Limb (tissue), 2 donors: ENCODE data around the gene ALDH1A1.
"Not testable (repeated sequence)": the region's sequence is repeated elsewhere in the genome, so short reads cannot be mapped to it uniquely, and the experiment has no call there.

Source experiments
- DNase-seq, 2 donors: peaks; one replicate each; pipeline ENCODE4 v3.0.0-alpha.2; 2016; ENCODE audit errors: extremely low spot score in 2 of 2

ALDH1A1 gene

DNA sequence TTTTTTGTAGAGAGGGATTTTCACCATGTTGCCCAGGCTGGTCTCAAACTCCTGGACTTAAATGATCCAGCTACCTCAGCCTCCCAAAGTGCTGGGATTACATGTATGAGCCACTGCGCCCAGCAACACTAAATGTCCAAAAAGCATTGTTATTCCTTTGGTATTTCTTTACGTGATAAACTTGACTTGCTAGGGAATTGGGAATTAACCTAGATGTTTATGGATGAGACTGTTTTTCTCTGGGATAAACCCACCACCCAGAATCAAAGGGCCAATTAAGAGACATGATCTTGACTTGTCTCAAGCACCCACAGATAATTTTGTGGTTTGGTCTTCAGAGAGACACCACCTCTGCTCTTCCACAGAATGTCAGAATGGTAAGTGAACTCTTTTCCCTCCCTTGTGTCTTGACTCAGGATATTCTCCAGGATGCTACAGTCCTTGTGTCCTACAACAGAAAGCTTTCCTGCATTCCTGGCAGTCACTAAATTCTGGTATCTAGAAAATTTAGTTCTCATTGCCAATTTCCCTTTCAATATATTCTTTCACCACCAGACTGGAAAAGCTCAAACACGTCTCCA, 55.7 kb downstream of the ALDH1A1 start:
- no peak for DNase-seq

DNA sequence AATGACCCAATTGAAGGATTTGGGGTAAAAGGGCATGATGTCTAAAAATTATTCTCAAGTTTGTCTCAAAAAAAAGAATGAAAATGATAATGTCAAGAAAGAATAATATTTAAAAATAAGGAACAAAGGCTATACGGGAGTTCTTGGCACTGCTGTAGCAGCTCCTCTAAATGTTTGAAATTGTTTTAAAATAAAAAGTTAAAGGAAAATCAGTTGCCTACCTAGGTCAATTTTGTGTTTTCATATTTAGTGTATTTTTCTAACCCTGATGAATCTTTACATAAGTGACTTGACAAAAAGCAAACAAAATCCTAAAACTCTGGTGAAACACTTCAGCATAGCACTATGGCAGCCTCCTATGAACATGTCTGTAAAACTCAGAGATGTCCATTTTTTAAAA, 56.4 kb downstream of the ALDH1A1 start:
- no peak for DNase-seq

DNA sequence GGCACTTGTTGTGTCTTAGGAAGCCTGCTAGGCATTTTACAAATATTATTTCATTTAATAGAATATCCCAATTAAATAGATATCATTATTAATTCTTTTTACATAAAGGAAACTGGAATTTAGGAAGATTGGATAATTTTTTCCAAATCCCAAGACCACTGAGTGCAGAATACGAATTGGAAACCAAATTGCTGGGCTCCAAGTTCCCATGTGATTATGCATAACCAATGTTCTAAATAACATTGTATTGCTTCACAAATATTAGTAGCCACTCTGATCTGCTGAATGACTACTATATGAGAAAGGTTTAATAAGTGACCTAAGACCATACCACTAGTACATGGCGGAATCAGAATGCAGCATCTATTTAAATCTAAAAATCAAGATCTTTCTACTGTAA, 57.7 kb downstream of the ALDH1A1 start:
- DNase-seq, result no peak

DNA sequence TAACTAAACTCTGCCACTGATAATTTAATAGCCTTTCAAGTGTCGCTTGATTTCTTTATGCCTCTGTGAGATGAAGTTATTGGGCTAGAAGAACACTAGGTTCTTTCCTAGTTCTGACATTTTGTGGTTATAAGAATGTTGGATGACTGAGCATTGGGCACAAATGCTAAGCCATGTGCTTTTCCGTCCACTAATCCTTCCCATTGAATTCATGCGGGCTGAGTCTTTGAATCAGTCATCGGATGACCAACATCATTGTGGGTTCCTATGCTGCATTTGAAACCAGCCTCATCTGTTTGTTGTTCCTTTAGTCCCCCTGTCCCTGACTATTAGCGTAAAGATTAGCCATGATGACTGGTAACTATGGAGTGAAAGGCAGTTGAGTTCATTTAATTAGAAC, 58.5 kb downstream of the ALDH1A1 start:
- DNase-seq, result no peak

DNA sequence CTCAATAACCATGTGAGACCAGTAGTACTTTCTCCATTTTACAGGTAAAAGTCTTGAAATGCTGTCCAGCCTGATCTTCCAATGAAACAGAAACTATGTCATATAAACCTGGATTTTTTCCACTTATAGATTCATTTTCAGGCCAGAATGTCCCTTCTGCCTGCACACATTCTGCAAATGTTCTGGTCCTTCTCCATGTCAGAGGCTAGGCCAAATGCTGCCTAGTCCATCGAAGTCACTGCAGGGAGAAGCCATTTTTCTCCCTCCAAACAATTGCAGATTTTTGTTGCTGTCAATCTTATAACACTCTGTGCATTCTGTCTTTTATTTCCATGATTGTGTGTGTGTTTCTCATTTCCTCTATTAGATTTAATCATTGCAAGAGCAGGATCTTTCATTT, 59.4 kb downstream of the ALDH1A1 start:
- no peak for DNase-seq

DNA sequence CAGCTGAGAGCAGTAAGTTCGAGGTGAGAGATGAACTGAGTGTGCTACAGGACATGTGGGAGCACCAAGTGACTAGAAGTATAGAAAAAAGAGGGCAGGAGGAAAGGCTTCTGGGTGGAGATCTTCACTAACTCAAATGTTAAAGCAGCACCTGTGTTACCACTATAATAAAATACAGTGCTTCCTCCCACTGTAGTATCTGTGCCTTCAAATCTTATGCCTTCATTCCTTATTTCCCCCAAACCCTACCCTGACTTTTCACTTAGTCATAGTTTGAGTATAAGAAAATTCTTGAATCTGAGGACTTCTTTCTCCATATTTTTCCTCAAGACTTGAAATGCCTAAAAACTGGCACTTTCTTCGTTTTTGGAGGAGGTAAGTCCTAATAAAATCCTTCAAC, 61.8 kb downstream of the ALDH1A1 start:
- no peak for DNase-seq

DNA sequence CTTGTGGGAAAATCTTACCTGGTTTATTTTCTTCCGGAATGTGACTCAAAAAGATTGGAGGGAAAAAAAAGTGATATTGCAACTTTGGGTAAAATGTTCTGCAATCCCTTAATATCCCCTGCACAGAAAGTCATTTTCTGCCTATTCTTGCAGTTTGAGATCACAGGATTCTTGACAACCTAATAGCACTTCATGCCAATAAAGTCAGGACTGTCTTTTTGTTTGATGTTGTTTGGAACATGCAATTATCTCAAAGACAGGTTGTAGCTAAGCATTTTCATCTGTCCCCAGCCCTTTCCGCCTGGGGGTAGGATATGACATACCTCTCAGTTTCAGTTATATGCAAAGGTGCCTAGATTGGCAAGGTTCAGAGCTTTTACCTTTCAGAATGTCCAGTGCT, 63.9 kb downstream of the ALDH1A1 start:
- DNase-seq, result no peak

DNA sequence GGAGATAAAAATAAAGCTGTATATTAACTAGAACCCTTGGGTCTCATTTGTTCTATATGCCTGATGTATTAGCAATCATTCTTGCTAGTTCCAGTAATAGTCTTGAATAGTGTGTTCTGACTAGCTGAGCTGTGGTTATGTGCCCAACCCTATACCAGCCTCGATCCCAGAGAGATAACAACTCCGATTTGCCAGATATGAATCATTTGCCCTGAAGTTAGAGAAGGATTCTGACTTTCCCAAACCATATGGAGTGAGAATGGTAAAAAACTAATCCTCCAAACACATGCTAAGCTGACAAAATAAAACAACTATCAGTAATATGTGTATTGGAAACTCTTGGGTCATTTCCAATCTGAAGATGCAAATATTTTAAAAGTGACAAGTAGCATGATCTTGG, 64.8 kb downstream of the ALDH1A1 start:
- no peak for DNase-seq

DNA sequence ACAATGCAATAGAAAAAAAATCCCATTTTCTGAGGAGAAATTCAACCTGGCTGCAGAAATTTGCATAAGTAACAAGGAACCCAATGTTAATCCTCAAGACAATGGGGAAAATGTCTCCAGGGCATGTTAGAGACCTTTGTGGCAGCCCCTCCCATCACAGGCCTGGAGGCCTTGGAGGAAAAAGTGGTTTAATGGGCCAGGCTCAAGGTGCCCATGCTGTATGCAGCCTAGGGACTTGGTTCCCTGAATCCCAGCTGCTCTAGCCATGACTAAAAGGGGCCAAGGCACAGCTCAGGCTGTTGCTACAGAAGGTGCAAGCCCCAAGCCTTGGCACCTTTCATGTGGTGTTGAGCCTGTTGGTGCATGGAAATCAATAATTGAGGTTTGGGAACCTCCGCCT, 66.5 kb downstream of the ALDH1A1 start:
- no peak for DNase-seq

DNA sequence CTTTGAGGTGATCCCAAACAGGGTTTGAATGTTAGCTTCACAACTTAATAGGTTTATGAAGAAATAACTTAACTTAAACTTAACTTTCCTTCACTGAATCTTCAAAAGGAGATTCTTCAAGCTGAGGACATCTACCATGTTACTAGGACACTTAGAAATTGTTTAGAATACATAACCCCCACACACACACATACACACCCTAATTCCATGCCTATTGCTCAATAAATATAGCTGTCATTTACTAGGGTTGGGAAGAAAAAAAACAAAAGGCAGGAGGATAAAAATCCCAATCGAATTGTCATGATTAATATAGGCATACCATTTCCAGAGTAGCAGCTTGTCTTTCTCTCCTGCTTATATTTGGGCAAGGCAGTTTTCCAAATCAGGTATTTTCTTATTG, 68.3 kb downstream of the ALDH1A1 start:
- no peak for DNase-seq

DNA sequence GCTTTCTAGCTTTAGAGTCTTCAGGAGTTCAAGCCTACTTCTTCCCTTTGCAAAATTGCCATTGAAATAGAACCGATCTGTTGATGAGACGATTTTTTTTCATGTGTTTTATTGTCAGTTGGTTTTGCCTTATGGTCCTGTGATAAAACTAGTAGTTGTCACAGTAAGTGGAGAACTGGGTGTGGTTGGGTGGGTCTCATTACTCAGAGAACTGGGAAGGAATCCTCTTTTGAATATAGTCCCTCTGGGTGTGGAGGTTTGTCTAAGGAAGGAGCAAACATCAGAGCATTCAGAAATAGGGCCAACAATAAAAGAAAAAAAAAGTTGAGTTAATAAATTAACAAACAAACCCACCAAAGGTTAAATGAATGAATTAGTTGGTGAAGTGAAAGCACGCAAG, 69.0 kb downstream of the ALDH1A1 start:
- no peak for DNase-seq

DNA sequence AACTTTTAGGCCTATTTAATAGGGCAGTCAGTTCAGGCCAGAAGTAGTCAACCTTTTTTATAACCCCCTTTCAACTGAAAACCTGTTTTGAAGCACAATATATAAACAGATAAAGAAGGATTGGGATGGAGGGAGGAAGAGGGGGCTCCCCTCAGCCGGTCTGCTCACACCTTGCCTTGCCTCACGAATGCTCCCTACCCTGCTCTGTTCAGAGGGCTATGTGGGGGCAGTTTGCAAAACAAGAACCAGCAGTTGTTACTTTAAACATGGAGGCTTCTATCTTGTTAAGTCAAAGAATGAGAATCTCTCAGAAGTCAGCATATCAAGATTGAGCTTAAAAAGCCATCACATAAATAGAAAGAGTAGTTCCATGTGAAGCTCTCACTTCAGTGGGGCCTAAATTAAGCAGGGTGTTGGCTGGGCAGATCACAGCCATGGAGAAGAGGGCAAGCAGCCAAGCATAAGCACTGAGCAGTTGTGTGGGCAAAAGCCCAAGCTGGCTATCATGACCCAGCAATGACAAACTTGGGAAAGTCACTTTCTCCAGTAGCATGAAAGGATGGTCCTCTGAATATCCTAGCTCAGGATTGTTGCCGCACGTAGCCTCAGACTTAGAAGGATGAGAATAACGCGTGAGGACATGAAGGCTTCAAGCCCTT, 70.6 kb downstream of the ALDH1A1 start:
- DNase-seq, result no peak

DNA sequence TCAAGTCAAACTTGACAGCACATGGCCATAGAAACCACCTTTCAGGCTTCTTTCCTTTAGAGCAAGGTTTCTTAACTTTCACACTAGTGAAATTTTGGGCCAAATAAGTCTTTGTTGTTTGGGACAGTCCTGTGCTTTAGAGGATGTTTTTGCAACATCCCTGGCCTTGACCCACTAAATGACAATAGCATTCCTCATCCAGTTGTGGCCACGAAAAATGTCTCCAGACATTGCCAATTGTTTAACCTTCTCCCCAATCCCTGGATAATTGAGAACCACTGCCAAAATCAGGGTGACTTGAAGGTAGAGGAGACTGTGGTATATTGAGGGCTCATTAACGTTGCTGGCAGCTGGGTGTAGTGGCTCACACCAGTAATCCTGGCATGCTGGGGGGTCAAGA, 72.0 kb downstream of the ALDH1A1 start:
- DNase-seq, result no peak

DNA sequence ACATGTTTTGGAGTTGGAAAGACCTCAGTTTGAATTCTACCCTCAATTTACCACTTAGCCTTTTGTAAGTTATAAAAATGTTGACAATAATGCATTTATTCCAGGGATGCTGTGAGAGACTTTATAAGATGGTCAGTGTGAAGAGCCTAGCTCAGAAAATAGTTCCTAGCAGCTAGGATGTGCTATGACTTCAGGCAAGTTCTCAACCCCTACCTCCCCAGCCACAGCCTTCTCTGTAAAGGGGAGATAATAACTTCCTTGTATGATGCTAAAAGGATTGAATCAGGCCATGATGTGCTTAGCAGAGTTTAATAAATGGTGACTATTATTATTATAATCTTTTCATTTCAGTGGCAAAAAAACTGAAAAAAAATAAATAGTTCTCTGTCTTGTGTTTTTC, 77.6 kb downstream of the ALDH1A1 start:
- no peak for DNase-seq

DNA sequence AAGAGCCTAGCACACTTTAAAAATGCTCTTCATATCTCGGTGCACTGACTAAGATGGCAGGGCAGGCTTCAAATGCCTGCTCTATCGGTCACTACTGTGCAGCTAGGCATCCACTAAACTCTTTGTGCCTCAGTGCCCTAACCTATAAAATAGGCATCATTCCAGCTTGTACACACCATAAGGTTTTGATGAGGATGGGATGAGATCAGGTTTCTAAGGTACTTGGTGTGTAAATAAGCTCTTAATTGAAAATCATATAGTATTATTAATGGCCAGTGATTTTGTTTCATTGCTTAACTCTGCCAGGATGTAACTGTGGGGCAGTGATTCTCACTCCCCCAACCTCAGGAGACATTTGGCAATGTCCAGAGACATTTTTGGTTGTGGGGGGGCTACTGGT, 78.5 kb downstream of the ALDH1A1 start:
- DNase-seq, result no peak

DNA sequence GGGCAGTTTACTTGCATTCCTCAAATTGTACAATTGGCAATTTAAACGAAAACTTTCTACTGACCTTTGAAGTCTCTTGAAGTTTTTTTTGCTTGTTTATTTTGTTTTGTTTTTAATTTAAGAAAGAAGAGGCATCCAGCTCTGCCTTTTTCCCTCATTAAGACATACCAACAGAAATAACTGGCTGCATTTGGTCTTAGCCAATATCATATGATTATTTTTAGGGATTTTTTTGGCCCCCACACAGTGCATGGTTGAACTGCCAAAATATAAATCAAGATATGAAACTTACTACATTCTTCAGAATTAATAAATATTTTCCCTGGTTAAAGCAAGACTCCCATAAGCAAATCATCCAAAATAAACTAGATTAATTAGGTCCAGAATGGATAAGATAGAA, 79.4 kb downstream of the ALDH1A1 start:
- DNase-seq, result no peak

DNA sequence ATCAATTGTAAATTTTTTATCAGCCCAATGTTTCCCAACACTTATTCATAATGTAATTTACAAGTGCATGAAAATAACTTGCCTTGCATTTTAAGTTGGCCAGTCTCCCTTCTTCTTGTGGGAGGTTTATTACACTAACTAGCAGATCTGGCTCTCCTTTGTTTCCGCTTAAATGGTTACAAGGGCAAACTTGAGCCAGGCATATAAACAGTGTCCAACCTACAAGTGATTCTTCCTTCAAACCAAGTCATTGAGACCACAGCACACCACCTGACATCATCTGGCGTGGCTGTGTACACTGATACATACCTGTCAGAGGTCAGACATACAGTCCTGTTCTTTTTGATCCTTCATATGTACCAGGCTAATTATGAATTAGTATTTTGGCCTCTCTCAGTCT, 80.1 kb downstream of the ALDH1A1 start:
- no peak for DNase-seq

DNA sequence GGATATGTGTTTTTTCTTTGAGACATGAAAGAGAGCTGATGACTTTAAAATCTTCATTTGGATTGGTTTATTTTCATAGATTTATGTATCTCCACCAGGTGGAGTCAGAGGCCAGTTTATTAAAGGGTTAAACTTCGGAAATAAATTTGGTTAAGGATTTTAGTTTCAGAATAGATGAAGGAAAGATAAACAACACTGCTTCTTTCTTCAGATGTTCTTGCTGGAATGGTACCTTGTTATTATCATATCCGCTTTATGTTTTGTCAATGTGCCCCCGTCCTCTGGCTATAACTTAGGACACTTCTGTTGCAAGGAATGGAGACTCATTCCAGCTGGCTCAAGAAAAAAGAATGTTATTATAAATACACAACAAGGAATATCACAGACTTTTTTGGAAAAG, 81.2 kb downstream of the ALDH1A1 start:
- DNase-seq, result peak in 1 of 2 donors; percentile 36

DNA sequence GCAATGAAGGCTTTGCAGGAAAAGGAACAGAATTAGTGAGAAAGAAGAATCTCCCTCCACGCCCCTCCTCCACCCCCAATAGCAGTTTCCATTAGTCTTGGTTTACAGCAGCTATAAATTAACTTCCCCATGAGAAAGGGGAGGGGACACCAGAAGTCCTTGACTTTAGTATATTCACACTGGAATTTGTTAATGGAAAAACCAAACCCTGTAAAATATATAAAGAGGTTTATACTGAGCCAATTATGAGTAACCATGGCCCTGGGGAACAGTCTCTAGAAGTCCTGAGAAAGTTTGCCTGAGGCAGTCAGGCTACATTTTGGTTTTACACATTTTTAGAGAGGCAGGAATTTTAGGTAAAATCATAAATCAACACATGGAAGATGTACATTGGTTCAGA, 88.5 kb downstream of the ALDH1A1 start:
- no peak for DNase-seq

DNA sequence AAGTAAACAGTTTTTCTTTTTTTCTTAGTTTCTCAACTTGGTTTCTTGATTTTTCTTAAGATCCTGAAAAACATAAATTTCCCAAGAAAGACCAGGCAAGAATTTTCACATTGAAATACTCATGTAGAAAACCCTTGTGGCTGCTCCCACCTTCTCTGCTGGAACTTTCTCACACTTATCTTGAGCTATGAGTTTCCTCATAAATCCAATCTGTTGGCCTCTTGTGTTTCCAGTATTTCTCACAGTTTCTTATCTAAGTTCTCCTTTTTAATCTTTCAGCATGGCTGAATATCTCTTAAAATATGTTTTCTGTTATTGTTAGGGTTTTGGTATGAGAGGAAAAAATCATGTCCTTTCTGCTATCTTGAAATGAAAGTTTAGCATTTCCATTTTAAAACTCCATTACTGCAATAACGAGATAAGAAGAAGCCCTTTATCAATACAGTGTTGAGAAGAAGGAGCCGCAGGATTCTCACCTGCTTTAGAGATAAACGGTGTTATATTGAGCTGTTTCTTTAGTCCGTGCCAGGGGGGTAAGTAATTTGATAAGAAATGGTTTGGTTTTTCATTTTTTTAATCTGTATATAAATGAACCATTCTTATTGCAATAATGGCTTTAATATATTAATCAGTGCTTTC, 89.3 kb downstream of the ALDH1A1 start:
- no peak for DNase-seq

DNA sequence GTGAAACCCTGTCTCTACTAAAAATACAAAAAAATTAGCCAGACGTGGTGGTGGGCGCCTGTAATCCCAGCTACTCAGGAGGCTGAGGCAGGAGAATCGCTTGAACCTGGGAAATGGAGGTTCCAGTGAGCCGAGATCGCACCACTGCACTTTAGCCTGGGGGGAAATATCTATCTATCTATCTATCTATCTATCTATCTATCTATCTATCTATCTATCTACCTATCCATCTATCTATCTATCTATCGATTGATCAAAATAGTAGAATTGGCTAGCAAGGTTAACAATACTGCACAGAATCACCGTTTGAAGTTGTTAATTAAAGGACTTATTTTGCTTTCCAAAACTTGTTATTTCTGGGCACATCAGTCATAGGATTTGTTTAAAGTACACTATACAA, 90.1 kb downstream of the ALDH1A1 start:
- DNase-seq, result not testable (repeated sequence)

DNA sequence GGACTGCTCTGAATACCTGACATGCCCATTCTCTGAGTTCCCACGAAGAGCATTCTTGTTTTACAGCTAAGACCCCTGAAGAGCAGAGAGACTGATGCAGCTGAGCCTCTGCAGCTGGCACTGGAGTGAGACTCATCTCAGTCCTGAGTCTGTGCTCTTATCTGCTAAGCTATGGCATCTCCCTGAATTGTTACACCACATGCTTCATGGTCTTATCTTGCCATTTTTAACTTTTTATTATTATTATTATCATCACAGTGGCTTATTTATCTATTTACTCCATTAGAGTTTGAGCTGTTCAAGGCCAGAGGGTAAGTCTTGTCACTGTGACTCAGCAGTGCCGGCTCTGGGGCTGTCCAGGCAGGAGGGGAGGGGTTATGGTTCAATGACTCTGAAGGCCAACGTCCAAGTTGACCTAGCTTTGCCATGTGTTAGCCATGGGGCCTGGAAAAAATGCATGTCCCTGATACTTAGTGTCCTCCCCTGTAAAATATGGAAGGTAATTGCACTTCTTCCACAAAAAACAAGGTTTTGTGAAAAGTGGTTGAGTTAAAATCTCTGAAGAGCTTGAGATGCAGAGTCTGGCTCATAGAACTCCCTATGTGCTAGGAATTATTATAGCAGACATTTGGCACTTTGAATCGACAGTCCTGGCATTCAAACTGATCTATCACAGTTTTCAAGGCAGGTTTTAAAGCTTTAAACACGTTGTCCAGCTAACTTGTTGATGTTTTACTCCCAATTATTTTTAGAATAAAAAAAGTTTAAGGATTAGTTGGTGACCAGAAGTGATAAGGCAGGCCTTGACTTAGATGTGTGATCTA, 94.6 kb downstream of the ALDH1A1 start:
- DNase-seq, result no peak

DNA sequence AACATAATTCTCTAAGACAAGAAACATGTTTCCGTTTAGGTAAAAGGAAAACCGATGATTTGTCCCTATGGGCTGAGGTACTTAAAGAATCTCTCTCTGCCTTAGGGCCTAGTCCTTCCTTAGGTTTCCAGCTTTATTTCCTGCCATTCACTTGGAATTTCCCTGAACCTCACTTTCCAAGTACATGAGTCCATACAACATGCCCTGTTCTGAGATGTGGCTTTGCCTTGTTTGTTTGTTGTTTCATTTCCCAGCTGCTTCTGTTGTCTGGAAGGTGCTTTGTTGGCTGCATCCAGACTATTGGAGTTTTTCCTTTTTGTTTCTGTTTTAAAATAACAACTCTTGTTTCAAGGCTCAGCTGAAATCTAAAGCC, 95.2 kb downstream of the ALDH1A1 start:
- no peak for DNase-seq
